ENCODE results near the gene TAP1. TPM values are rescaled to one million over a fixed set of nuclear protein-coding genes. Genes with fewer than 3 reads are reported as not detected.

The TAP1 gene
- total and polyA plus RNA-seq, 2 of the 4 experiments (the other 2 are of a cell fraction) = 20.1 to 27.6 TPM

DNA sequence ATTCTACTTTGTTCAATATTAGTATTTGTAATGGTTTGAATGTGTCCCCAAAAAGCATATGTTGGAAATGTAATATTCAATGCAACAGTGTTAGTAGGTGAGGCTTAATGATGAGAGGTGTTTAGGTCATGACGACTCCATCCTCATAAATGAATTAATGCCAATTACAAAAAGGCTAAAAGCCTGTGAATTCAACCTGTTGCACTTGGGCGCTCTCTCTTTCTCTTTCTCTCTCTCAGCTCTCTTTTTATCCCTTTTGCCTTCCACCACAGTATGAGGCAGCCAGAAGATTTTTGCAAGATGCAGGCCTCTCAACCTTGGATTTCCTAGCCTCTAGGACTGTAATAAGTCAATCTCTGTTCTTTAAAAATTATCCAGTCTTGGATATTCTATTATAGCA, 35.1 kb upstream of the TAP1 start:
- no peak overlapping the region for H2BK120ac ChIP-seq (ENCODE audit: low read depth, low read length)
- H3K27me3 ChIP-seq (ENCODE audit: control insufficient read depth, insufficient read depth, low read length) = no peaks in the 10 kb centered on the region
- in situ Hi-C loops (cut with MboI; ENCODE audit: low sequenced_read_pairs) (no loop called here), intact Hi-C loops (cut with micrococcal nuclease) (loop anchor here (5.0 kb wide), 2 partner anchors 194 to 359 kb away; no protein-coding TSS in a partner anchor), dilution Hi-C loops (cut with HindIII; ENCODE audit: low sequenced_read_pairs, unreplicated experiment) (no loop called here)
- no peak overlapping the region for H2AK9ac ChIP-seq (replicated peaks; ENCODE audit: low read depth, low read length, poor library complexity)
- no peaks in the 10 kb centered on the region for H3K36me3 ChIP-seq (ENCODE audit: control insufficient read depth, insufficient read depth, low read length)
- no peak for TF ChIP-seq RCOR1 (IDR thresholded peaks at IDR 0.05; ENCODE audit: insufficient replicate concordance, low read length)
- DNase-seq = no peak
- CTCF ChIA-PET = no interaction called here
- no TSS peak for BruUV-seq (replicated peaks)
- H2AFZ ChIP-seq (replicated peaks; ENCODE audit: low read length, poor library complexity) = no peak overlapping the region
- H4K8ac ChIP-seq (ENCODE audit: low read depth in 2 of 2, low read length in 2 of 2) = no peak overlapping the region
- H4K91ac ChIP-seq (ENCODE audit: insufficient read depth, low read depth, low read length) = no peak overlapping the region
- POLR2A ChIA-PET (ENCODE audit: unreplicated experiment) = no interaction called here
- no peak for ATAC-seq (ENCODE audit: low read depth)
- no peak overlapping the region for H3K27ac ChIP-seq (ENCODE audit: insufficient read depth, low read length)
- H2BK20ac ChIP-seq (ENCODE audit: low read depth, low read length) = no peak overlapping the region
- no peaks in the 10 kb centered on the region for H4K20me1 ChIP-seq (ENCODE audit: insufficient read depth, low read length)
- H2BK5ac ChIP-seq (ENCODE audit: low read depth, low read length, poor library complexity, severe bottlenecking) = no peak overlapping the region
- H3K4me3 ChIP-seq (ENCODE audit: insufficient read depth, low read depth, low read length) = no peak overlapping the region
- no peak overlapping the region for H3K4ac ChIP-seq (ENCODE audit: low read depth, low read length)
- no peak overlapping the region for H2BK15ac ChIP-seq (ENCODE audit: low read depth, low read length)
- no peak overlapping the region for H3K4me2 ChIP-seq (ENCODE audit: low read depth, low read length)
- H3K9me3 ChIP-seq (ENCODE audit: control insufficient read depth, insufficient read depth, low read length) = no peaks in the 10 kb centered on the region
- no peak overlapping the region for H3K23ac ChIP-seq (ENCODE audit: low read depth, low read length)
- H3K56ac ChIP-seq (ENCODE audit: extremely low read depth, insufficient read depth, low read length) = no peak overlapping the region
- 0 out of 2 replicates have a peak, but pooled peaks cover 2% of the 10 kb centered on the region for H3K9me1 ChIP-seq (ENCODE audit: insufficient read depth, low read length)
- peaks cover 15% of the 10 kb centered on the region for H3K4me1 ChIP-seq (ENCODE audit: control insufficient read depth, insufficient read depth, low read length)
- peaks cover 0 to under 1% of the 10 kb centered on the region in 2 experiments; a peak in 1 of 4 replicates for H3K79me1 ChIP-seq (ENCODE audit: low read depth in 1 of 2, low read length in 2 of 2)
- no peak overlapping the region for H3K14ac ChIP-seq (replicated peaks; ENCODE audit: low read depth, low read length)
- no peak overlapping the region for H2AK5ac ChIP-seq (ENCODE audit: low read depth, low read length)
- no peak overlapping the region for H4K5ac ChIP-seq (ENCODE audit: low read depth, low read length)
- no peak overlapping the region for H3K9ac ChIP-seq (ENCODE audit: low read depth, low read length)
- H3K18ac ChIP-seq (ENCODE audit: low read depth, low read length) = no peak overlapping the region
- WGBS, 2 experiments (ENCODE audit: extremely low coverage in 2 of 2, insufficient read length in 1 of 2) = 100% methylated on average over 1 of the region's 2 CpGs; no CpG with 5 or more reads in 1 of the 2 experiments
